GM18873 (cell line): Measurements from ENCODE around the gene MFRP.
A peak's percentile ranks its signal among the peaks of the same experiment; 100 is the strongest.
"Not testable (repeated sequence)": the region's sequence is repeated elsewhere in the genome, so short reads cannot be mapped to it uniquely, and the experiment has no call there.

Experiments used
- ATAC-seq: cut with Tn5 transposase; IDR thresholded peaks from one replicate; pipeline ENCODE4 v1.9.1; 2021; ENCODE audit warnings: mild to moderate bottlenecking, moderate library complexity, moderate number of reproducible peaks; ENCODE audit not compliant: unreplicated experiment, low FRiP score

MFRP gene

DNA sequence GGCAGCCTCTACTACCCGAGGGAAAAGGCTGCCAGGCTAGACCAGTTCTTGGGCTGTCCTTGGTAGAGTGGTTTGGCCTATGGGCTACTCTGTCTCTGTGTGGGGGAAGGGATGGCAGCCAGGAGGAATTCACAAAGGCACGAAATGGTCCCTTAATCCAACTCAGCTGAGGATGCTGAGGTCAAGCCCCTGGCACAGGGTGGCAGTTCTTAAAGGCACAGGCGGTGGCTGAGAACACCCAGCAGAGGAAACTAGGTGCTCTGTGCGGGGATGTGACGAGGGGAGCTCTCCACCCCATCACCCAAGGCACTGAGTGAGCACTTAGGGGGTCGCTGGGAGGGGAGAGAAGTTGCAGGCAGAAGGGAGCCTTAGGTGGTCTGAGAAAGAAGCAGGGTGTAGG lies at the start of gene MFRP:
TSS of gene MFRP (minus strand) at position 101 of the 400 bp plus-strand sequence. CDS start 192 bp downstream, outside the sequence.
- no peak for ATAC-seq

- no peak for ATAC-seq
These were observed 44.8 kb upstream of the MFRP start for GRCh38 chr11:119391275-119391674.

- no peak for ATAC-seq
These were observed 43.2 kb upstream of the MFRP start for GRCh38 chr11:119389611-119390254.

DNA sequence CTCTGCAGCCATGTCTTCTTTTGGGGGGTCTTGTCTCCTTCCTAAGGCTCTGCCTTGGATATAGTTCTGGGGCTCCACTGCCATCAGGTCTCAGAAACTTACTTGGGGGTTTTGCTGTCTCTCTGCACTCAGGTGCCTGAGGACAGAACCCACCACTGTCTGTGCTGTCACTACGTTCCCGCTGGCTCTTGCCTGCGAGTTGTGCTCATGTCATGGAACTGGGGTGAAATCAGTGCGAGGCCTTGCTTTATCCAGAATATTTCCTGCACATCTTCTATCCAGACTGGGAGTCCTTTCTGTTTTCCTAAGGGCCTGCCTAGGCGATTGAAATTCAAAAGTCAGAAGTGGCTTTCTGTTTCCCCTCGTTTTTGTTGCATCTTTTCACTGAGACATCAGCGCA lies 41.6 kb upstream of the MFRP start:
- no peak for ATAC-seq

GRCh38 chr11:119384332-119384731 lies 37.8 kb upstream of the MFRP start:
- ATAC-seq: no peak

- not testable (repeated sequence) for ATAC-seq
These were observed 36.0 kb upstream of the MFRP start for GRCh38 chr11:119382513-119382912.

GRCh38 chr11:119382101-119382500 lies 35.6 kb upstream of the MFRP start:
- ATAC-seq: no peak

DNA sequence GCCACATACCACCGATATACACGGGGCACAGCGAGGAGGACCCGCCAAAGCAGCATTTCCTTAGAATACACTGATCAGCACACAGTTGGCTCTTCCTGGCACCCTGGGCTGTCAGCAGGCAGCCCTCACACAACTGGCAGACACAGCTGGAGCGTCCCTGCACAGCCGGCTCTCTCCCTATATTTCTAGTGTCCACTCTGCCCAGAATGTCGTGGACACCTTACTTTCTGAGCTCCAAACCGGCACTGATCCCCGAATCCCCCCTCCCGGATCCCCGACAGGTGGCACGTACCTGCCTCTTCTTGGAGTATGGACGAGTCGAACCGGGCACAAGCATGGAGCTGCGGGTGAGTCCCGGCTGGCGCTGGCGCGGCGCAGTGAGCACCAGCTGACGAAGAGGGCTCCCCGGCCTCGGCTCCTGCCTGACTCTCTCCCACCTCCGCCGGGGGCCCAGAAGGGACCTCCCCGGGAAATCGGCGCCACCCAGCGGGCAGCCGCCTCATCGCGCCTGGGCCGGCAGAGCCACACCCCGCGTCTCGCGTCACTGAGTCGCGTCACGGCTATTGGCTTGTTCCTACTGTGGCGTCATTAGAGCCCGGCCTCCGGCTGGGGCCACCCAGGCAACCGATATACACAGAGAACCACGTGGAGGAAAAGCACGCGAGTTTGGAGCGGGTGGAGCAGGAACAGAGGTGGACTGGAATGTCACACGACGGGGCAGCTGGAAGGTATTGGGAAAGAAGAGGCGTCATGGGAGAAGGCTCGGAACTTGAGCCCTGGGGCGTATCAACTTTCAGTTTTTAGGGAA lies 34.9 kb upstream of the MFRP start, which contains the start of gene USP2:
TSS of gene USP2 (minus strand) at position 510 of the 808 bp plus-strand sequence. CDS start 8,210 bp downstream, outside the sequence.
- peak; percentile 86 for ATAC-seq

- ATAC-seq: no peak
These were observed 34.3 kb upstream of the MFRP start for GRCh38 chr11:119380827-119381180.

- no peak for ATAC-seq
These were observed 33.8 kb upstream of the MFRP start for GRCh38 chr11:119380160-119380826.

DNA sequence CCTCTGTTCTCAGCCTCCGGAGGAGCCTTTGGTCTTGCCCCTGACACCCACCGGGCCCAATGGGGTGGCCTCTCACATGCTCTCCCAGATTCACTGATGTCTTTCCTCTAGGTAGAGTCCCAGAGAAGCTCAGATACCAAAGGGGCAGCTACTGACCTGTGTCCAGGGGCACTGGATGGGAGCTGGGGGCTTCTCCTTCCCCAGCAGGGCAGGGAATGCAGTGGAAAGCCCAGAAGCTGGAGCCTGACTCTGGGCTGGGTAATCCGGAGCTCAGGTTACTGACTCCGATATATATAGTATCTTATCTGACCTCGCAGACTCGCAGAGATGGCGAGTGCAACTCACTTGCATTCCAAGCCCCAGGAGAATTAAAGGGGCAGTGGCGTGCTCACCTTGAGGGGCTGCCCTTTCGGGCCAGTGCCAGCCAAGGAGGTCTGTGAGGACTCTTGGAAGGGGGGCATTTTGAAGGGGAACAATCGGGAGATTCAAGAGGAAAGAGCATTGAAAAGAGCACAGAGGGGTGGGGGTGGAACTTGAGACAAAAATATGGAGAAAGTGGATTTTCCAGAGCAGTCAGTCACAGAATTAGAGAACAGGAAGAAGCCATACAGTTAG lies 32.5 kb upstream of the MFRP start:
- no peak for ATAC-seq

DNA sequence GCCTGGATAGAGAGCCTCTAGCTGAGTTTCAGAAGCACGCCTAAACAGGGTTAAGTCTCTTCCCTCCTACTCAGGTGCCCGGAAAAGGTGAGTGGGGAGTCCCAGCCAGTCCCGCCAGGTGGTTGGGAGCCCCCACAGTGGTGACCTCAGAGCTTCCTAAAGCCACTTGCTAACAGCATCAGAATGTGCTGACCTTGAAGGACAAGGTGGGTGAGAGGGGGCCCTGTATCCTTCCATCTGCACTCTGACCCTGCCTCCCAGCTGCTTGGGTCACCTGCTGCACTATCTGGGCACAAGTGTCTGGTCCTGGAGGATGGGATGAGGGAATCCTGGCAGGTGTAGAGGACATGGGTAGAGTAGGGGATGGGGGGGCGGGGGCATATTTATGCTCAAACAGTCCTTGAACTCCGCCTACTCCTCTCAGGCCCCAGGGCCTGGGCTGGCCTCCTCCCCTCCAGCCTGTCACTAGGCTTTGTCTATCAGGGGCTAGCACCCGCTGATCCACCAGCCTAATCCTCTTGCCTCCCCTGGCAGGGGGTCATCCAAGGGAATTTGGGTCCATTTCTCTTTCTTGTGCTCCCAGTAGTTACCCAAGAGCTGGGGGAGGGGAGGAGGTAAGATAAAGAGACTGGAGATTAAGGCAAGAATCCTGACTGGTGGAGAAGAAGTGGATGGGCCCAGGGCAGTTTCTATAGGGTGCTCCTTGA lies 31.6 kb upstream of the MFRP start:
- no peak for ATAC-seq

DNA sequence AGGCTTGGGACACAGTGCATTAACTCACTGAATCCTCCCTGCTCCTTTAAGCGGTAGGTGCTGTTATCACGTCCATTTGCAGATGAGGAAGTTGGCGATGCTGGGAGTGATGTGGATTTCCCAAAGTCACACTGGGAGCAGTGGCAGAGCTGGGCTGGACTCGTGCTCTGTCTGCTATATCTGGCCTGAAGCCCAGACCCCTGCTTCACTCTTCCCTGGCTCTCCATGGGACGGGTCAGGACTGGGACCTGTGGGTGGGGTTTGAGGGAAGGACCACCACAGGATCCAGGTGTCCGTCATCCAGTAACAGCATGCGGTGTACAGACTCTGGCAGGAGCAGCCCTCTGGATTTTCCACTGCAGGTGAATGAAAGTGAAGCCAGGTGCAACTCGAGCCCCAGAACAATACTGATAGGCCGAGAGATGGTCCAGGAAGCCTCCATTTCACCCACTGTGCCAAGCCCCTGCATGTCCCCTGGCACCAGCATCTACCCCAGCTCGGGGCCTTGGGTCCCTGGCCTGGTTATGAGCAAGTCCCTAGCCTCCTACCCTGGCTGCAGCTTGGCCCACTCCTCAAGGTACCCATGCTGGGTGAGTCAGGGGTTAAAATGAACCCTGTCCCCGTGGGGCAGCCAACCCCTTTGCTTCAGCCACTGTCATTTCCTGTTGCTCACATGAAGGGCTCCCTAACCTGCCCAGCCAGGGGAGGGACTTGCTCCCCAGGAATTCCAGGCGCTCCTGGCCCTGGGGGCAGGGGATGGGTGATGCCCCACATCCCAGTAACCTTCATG lies 30.8 kb upstream of the MFRP start:
- no peak for ATAC-seq

- ATAC-seq: no peak
These were observed 29.8 kb upstream of the MFRP start for GRCh38 chr11:119376197-119376847.

DNA sequence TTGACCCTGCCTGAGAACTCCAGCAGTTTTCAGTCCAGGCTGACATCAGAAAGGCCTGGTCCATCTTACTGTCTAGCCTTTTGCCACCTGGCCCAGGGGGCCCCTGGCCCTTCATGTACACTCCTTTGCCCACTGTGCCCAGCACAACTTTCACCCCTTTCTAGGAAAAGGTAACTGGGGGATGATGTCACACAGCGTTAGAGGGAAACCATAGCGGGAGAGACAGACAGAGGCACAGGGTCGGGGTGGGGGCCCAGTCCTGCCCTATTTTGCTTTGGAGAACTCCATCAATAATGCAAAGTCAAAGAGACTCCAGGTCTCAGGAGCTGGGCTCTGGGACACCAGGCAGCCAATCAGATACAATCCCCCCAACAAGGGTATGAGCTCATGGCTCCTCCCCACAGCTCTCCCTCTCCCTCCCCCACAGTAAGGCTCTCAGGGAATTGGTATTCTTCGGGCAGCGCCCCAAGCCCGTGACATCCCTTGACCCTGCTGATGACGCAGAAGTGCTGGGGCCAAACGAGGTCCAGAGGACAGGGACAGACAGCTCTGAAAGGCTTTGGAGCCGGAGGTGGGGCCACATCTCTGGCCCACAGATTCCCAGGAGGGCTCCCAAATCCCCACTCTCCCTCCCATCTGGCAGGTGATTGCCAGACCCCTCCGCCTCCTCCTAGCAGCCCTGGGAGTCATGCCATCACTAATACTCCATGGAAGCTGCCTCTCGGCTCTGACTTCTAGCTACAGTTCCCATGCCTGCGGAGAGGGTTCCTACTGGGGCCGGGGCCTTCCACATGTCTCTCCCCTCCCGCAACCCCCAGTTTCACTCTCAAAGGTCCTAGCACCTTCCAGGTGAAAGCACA lies 29.1 kb upstream of the MFRP start:
- ATAC-seq: no peak

DNA sequence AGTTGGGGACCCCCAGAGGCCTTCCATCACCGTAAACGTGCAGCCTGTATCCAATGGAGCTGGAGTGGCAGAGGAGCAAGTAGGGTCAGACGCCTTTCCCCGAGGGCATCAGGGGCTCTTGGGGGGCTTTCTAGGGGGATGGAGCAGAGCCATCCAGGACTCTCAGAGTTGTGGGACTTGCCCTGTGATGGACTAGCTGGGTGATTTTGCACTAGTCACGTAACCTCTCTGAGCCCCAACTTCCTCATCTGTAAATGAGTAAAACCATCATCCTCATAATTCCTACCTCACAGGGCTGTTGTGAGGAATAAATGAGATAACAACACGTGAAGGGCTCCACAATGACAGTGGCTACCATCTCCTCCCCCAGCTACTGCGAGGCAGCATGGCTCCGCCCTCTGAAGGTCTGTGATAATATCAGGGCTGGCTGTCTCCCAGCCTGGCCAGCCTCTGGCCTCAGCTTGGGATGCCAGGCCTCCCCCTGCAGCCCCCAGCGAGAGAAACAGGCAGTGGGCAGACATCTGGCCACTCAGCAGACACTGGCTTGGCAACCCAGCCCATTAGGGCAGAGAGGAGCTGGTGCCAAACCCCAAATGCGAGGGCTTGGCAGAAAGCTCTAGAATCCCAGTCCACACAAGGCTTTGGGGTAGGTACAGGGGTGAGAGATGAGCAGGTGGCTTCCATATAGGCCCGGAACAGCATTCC lies 28.3 kb upstream of the MFRP start:
- no peak for ATAC-seq

DNA sequence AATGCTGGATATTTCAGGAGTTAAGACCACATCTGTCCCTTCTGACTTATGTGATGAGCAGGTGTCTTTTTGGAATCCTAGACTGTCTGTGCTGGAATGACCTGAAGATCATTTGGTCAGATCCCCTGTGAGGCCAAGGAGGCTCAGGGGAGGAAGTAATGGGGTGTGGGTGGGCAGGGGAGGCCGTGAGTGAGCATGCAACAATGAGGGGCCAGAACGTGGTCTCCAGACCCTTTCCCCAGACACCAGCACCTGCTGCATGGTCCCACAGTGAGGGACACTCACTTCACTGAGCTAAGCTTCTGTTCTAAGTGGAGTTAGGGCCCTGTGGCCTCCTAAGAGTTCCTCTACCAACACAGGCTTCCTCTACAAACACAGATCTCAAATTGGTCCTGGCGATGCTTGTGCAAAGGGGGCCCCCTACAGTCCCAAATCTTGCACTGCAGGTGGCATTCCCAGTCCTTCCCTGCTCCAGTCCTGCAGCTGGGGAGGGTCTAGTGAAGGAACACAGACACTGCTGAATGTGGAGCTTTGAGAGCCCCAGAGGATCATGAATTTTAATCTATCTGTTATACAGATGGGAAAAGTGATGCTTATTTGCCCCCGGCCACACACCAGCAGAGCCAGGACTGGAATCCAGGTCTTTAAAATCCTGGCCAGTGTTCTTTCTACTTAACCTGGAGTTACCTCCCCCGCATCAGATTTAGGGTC lies 27.6 kb upstream of the MFRP start:
- no peak for ATAC-seq
